Ovary (tissue), 3 donors: ENCODE measurements around the gene RAI14.

ENCODE experiments used
- EP300 ChIP-seq: sonication (generic); formaldehyde crosslinking; IDR thresholded peaks from one replicate; pipeline ENCODE4 v1.6.1; 2017; ENCODE audit warnings: antibody characterized with exemption
- POLR2A ChIP-seq: fragments of 450-650 bp; IDR thresholded peaks from one replicate; pipeline ENCODE4 v1.6.1; 2017; ENCODE audit warnings: antibody characterized with exemption, mild to moderate bottlenecking, moderate library complexity
- TF ChIP-seq, protein P1 (sequence below), 3 donors: fragments of 450-650 bp in 2 of 3; fragments of 200-600 bp in 1 of 3; IDR thresholded peaks; one replicate each; pipeline versions ENCODE4 v1.5.1 to v1.8.0; 2016 to 2022; ENCODE audit warnings: antibody characterized with exemption in 3 of 3, mild to moderate bottlenecking in 1 of 3
- donor health status: DM: no; HTN: no; CAD: no.

DNA sequence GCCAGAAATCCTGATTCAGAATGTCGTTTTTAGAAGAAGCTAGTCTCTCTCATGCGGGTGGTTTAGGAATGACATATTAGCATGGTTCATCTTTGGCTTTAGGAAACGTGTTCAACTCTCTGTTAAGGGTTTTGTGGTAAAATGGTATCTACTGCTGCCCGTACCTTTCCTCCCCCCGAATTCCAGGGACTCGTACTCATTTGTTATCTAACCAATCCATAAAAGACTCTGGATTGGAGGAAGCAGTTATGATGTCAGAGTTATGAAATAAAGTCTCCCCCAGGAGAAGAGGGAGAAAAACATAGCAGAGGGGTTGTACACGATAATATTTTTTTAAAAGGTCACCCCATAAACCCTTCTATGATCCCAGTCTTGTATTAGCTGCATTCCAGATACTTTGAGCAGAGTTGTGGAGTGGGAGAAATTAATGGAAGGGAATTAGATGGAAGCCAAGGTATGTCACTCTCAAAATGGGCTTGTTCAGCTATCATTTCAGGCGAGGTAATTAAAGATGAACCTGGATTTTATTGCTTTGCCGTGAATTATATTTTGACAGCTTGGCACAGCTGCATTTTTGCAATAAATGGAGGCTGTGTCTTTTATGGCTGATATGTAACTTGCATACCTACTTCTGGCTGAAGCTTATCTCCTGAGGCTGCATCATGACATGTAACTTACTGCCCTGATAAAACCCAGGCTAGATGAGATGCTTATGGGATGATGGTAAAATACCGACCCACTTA, 31.3 kb downstream of the RAI14 start:
- TF ChIP-seq POLR2A (no peak), EP300 (no peak)
- TF ChIP-seq, protein P1, sequence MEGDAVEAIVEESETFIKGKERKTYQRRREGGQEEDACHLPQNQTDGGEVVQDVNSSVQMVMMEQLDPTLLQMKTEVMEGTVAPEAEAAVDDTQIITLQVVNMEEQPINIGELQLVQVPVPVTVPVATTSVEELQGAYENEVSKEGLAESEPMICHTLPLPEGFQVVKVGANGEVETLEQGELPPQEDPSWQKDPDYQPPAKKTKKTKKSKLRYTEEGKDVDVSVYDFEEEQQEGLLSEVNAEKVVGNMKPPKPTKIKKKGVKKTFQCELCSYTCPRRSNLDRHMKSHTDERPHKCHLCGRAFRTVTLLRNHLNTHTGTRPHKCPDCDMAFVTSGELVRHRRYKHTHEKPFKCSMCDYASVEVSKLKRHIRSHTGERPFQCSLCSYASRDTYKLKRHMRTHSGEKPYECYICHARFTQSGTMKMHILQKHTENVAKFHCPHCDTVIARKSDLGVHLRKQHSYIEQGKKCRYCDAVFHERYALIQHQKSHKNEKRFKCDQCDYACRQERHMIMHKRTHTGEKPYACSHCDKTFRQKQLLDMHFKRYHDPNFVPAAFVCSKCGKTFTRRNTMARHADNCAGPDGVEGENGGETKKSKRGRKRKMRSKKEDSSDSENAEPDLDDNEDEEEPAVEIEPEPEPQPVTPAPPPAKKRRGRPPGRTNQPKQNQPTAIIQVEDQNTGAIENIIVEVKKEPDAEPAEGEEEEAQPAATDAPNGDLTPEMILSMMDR (IDR thresholded peaks at IDR 0.05) = no peak
